ENCODE results near the gene COL16A1.
A peak's percentile ranks its signal among the peaks of the same experiment; 100 is the strongest.

Gene COL16A1

GRCh38 chr1:31663622-31664452 is 40.0 kb downstream of the COL16A1 start:
- peak in 3 of 4 experiments; percentile 15 to 36 (median 32) for DNase-seq

- DNase-seq = no peak
These were observed 41.4 kb downstream of the COL16A1 start for GRCh38 chr1:31662463-31662862.

GRCh38 chr1:31661856-31662255 is 42.0 kb downstream of the COL16A1 start:
- DNase-seq = no peak

GRCh38 chr1:31660871-31661455 is 42.9 kb downstream of the COL16A1 start:
- DNase-seq = no peak

GRCh38 chr1:31659889-31660288 is 43.9 kb downstream of the COL16A1 start:
- DNase-seq = no peak

- DNase-seq = no peak
These were observed 45.1 kb downstream of the COL16A1 start for GRCh38 chr1:31658721-31659120.

- no peak for DNase-seq
These were observed 45.8 kb downstream of the COL16A1 start for GRCh38 chr1:31657972-31658510.

- DNase-seq = no peak
These were observed 46.6 kb downstream of the COL16A1 start for GRCh38 chr1:31657020-31657804.

- no peak for DNase-seq
These were observed 48.1 kb downstream of the COL16A1 start for GRCh38 chr1:31655756-31656155.

- no peak for DNase-seq
These were observed 48.7 kb downstream of the COL16A1 start for GRCh38 chr1:31655104-31655503.

- DNase-seq = no peak
These were observed 49.4 kb downstream of the COL16A1 start for GRCh38 chr1:31654474-31654776.

GRCh38 chr1:31653717-31654473 is 49.9 kb downstream of the COL16A1 start:
- no peak for DNase-seq

GRCh38 chr1:31652891-31653499 is 50.8 kb downstream of the COL16A1 start:
- no peak for DNase-seq

- DNase-seq = no peak
These were observed 52.1 kb downstream of the COL16A1 start for GRCh38 chr1:31651766-31652165.

- DNase-seq = no peak
These were observed 52.8 kb downstream of the COL16A1 start for GRCh38 chr1:31651089-31651420.

- no peak for DNase-seq
These were observed 53.4 kb downstream of the COL16A1 start for GRCh38 chr1:31650161-31651088.

- no peak for DNase-seq
These were observed 55.0 kb downstream of the COL16A1 start for GRCh38 chr1:31648641-31649357.

GRCh38 chr1:31648190-31648589 is 55.6 kb downstream of the COL16A1 start:
- no peak for DNase-seq

- DNase-seq = no peak
These were observed 56.7 kb downstream of the COL16A1 start for GRCh38 chr1:31647106-31647505.

- DNase-seq = no peak
These were observed 57.4 kb downstream of the COL16A1 start for GRCh38 chr1:31646259-31646960.
